Rectal smooth muscle tissue (tissue), 1 donor: ENCODE measurements around the gene CYB561D2.

Experiments
- H3K27ac ChIP-seq: one replicate; pipeline ENCODE4 v1.7.0; 2013; ENCODE audit warnings: low read depth, low read length, inconsistent platforms
- H3K27me3 ChIP-seq: one replicate; pipeline ENCODE4 v1.7.0; 2013; ENCODE audit warnings: low read length; ENCODE audit not compliant: control insufficient read depth, insufficient read depth
- H3K36me3 ChIP-seq: one replicate; pipeline ENCODE4 v1.7.0; 2013; ENCODE audit warnings: low read length; ENCODE audit not compliant: control insufficient read depth, insufficient read depth
- H3K4me1 ChIP-seq: one replicate; pipeline ENCODE4 v1.7.0; 2013; ENCODE audit warnings: low read length; ENCODE audit not compliant: control insufficient read depth, insufficient read depth
- H3K4me3 ChIP-seq: one replicate; pipeline ENCODE4 v1.7.0; 2013; ENCODE audit warnings: low read length
- H3K9ac ChIP-seq: one replicate; pipeline ENCODE4 v1.7.0; 2013; ENCODE audit warnings: low read length

Gene CYB561D2

GRCh38 chr3:50326182-50326541, 24.5 kb upstream of the CYB561D2 start:
- no peak overlapping the region for H3K27ac ChIP-seq

GRCh38 chr3:50327129-50327528, 23.5 kb upstream of the CYB561D2 start:
- peaks cover 12% of the 10 kb centered on the region for H3K36me3 ChIP-seq
- no peak overlapping the region for H3K27ac ChIP-seq

More at GRCh38 chr3:50326182-50326541, 24.5 kb upstream of the CYB561D2 start:
- Histone ChIP-seq H3K27me3 (no peaks in the 10 kb centered on the region), H3K4me3 (no peak overlapping the region), H3K9ac (no peak overlapping the region), H3K36me3 (peaks cover 12% of the 10 kb centered on the region), H3K4me1 (peaks cover 17% of the 10 kb centered on the region)

GRCh38 chr3:50327943-50328691, 22.5 kb upstream of the CYB561D2 start, which contains the start of gene TUSC2:
TSS of gene TUSC2 (minus strand) at chr3:50328223. CDS start at chr3:50328099, 124 bp downstream.
- Histone ChIP-seq H3K36me3 (peaks cover 12% of the 10 kb centered on the region), H3K9ac (peak within 1 kb of the TSS; percentile 69), H3K4me3 (peak within 1 kb of the TSS; percentile 81), H3K4me1 (peaks cover 13% of the 10 kb centered on the region), H3K27ac (peak within 1 kb of the TSS; percentile 78), H3K27me3 (no peaks in the 10 kb centered on the region)

More at GRCh38 chr3:50327129-50327528, 23.5 kb upstream of the CYB561D2 start:
- peak overlapping the region; percentile 45 for H3K9ac ChIP-seq
- peaks cover 14% of the 10 kb centered on the region for H3K4me1 ChIP-seq
- no peaks in the 10 kb centered on the region for H3K27me3 ChIP-seq
- peak overlapping the region; percentile 81 for H3K4me3 ChIP-seq

- Histone ChIP-seq H3K36me3 (peaks cover 12% of the 10 kb centered on the region), H3K27me3 (no peaks in the 10 kb centered on the region), H3K4me1 (peaks cover 13% of the 10 kb centered on the region), H3K4me3 (no peak overlapping the region), H3K27ac (no peak overlapping the region), H3K9ac (no peak overlapping the region)
Observed at GRCh38 chr3:50330330-50330729, 20.3 kb upstream of the CYB561D2 start.

GRCh38 chr3:50331364-50331907, 19.2 kb upstream of the CYB561D2 start:
- no peak overlapping the region for H3K4me3 ChIP-seq
- H3K27me3 ChIP-seq: no peaks in the 10 kb centered on the region
- no peak overlapping the region for H3K9ac ChIP-seq
- peaks cover 6% of the 10 kb centered on the region for H3K36me3 ChIP-seq
- H3K4me1 ChIP-seq: peaks cover 16% of the 10 kb centered on the region
- H3K27ac ChIP-seq: no peak overlapping the region

GRCh38 chr3:50333744-50334328, 16.8 kb upstream of the CYB561D2 start:
- no peak overlapping the region for H3K4me3 ChIP-seq

GRCh38 chr3:50334339-50335075, 16.2 kb upstream of the CYB561D2 start:
- H3K4me3 ChIP-seq: no peak overlapping the region
- no peak overlapping the region for H3K27ac ChIP-seq
- no peaks in the 10 kb centered on the region for H3K27me3 ChIP-seq
- peaks cover 3% of the 10 kb centered on the region for H3K4me1 ChIP-seq
- H3K36me3 ChIP-seq: peaks cover 6% of the 10 kb centered on the region
- no peak overlapping the region for H3K9ac ChIP-seq

More at GRCh38 chr3:50333744-50334328, 16.8 kb upstream of the CYB561D2 start:
- H3K27ac ChIP-seq: no peak overlapping the region
- peaks cover 6% of the 10 kb centered on the region for H3K36me3 ChIP-seq
- H3K27me3 ChIP-seq: no peaks in the 10 kb centered on the region
- H3K9ac ChIP-seq: no peak overlapping the region
- peaks cover 3% of the 10 kb centered on the region for H3K4me1 ChIP-seq

GRCh38 chr3:50336452-50337174, 14.0 kb upstream of the CYB561D2 start:
- peak overlapping the region; percentile 85 for H3K9ac ChIP-seq
- no peaks in the 10 kb centered on the region for H3K36me3 ChIP-seq
- peak overlapping the region; percentile 87 for H3K4me3 ChIP-seq
- peaks cover 7% of the 10 kb centered on the region for H3K4me1 ChIP-seq
- peak overlapping the region; percentile 96 for H3K27ac ChIP-seq
- no peaks in the 10 kb centered on the region for H3K27me3 ChIP-seq

GRCh38 chr3:50337175-50337861, 13.3 kb upstream of the CYB561D2 start:
- H3K36me3 ChIP-seq: no peaks in the 10 kb centered on the region
- peak overlapping the region; percentile 85 for H3K9ac ChIP-seq
- H3K4me3 ChIP-seq: peak overlapping the region; percentile 87
- H3K4me1 ChIP-seq: peaks cover 7% of the 10 kb centered on the region
- H3K27me3 ChIP-seq: no peaks in the 10 kb centered on the region
- peak overlapping the region; percentile 96 for H3K27ac ChIP-seq

- Histone ChIP-seq H3K27me3 (no peaks in the 10 kb centered on the region), H3K36me3 (no peaks in the 10 kb centered on the region), H3K4me1 (peaks cover 7% of the 10 kb centered on the region), H3K27ac (peak overlapping the region; percentile 38), H3K9ac (no peak overlapping the region), H3K4me3 (peak overlapping the region; percentile 45)
Observed at GRCh38 chr3:50338965-50339364, 11.7 kb upstream of the CYB561D2 start.

- Histone ChIP-seq H3K4me1 (peaks cover 7% of the 10 kb centered on the region), H3K4me3 (peak overlapping the region; percentile 76), H3K27me3 (no peaks in the 10 kb centered on the region), H3K36me3 (no peaks in the 10 kb centered on the region), H3K9ac (peak overlapping the region; percentile 69), H3K27ac (peak overlapping the region; percentile 1)
Observed at GRCh38 chr3:50339485-50340146, 11.0 kb upstream of the CYB561D2 start.
